HCT116 (cell line): ENCODE measurements around the gene SERPINA10. TPM values are rescaled to one million over a fixed set of nuclear protein-coding genes. Genes with fewer than 3 reads are reported as not detected.

Source experiments
- ATAC-seq: fragments of 200-7000 bp; cut with Tn5 transposase; 2 replicates; pipeline ENCODE4 v1.9.1; 2020; ENCODE audit warnings: mild to moderate bottlenecking, moderate library complexity
- BruUV-seq: library from RNA; stranded (reverse); fragments of 400-500 nt; replicated peaks from 2 replicates; lab custom pipeline; 2021; lab: Mats Ljungman, UMichigan
- CTCF ChIA-PET: fragments of 300-600 bp; sonication (Branson Sonifier 250); formaldehyde crosslinking; loops from one replicate; lab custom pipeline; 2021; ENCODE audit warnings: antibody characterized with exemption; lab: Charles Lee
- POLR2A ChIA-PET: fragments of 300-600, 350-600 bp; sonication (Branson Sonifier 250); formaldehyde crosslinking; loops from one replicate; lab custom pipeline; 2021; ENCODE audit warnings: antibody characterized with exemption; lab: Charles Lee
- RAD21 ChIA-PET, 2 experiments: fragments of 300-600 bp; sonication (Branson Sonifier 250); formaldehyde crosslinking; loops; one replicate each; lab custom pipeline; 2023; ENCODE audit warnings: low total read pairs in 2 of 2; ENCODE audit not compliant: uncharacterized antibody in 2 of 2, unreplicated experiment in 2 of 2, low non-redundant PET in 1 of 2; lab: Charles Lee
- DNase-seq: peaks from one replicate; pipeline ENCODE4 v3.0.0-alpha.2; 2010; ENCODE audit warnings: low read depth, low spot score
- H2AFZ ChIP-seq: fragments of 200-600 bp; shearing (Covaris generic), sonication (generic); 2 replicates; pipeline ENCODE4 v1.6.1; 2017; ENCODE audit warnings: low read depth, mixed run types, mixed read lengths, antibody characterized with exemption, low read length; ENCODE audit not compliant: poor library complexity, severe bottlenecking
- H3K27ac ChIP-seq: 2 replicates; pipeline ENCODE4 v1.5.1; 2012; ENCODE audit warnings: low read depth, low read length
- H3K27me3 ChIP-seq: fragments of 200-600 bp; sonication (generic); 2 replicates; pipeline ENCODE4 v1.6.1; 2016; ENCODE audit warnings: mixed run types, low read length, mixed read lengths; ENCODE audit not compliant: insufficient read depth
- H3K36me3 ChIP-seq, 2 experiments: fragments of 200-500 bp in 1 of 2; fragments of 200-600 bp in 1 of 2; sonication (Bioruptor generic) in 1 of 2; sonication (generic) in 1 of 2; 2 replicates each; pipeline versions ENCODE4 v1.5.1 to v1.6.1; 2014 to 2016; ENCODE audit warnings: low read length in 2 of 2, inconsistent platforms in 1 of 2, mixed read lengths in 1 of 2, mixed run types in 1 of 2; ENCODE audit not compliant: insufficient read depth in 2 of 2, control insufficient read depth in 1 of 2
- H3K4me1 ChIP-seq, 2 experiments: fragments of 200-600 bp in 1 of 2; sonication (generic) in 1 of 2; 2 replicates each; pipeline versions ENCODE4 v1.5.1 to v1.6.1; 2012 to 2017; ENCODE audit warnings: low read length in 2 of 2, inconsistent platforms in 1 of 2, mild to moderate bottlenecking in 1 of 2, mixed read lengths in 1 of 2, mixed run types in 1 of 2, moderate library complexity in 1 of 2; ENCODE audit not compliant: insufficient read depth in 2 of 2, control insufficient read depth in 1 of 2
- H3K4me2 ChIP-seq: fragments of 200-600 bp; sonication (generic); 2 replicates; pipeline ENCODE4 v1.6.1; 2017; ENCODE audit warnings: mixed run types, low read length, mixed read lengths
- H3K4me3 ChIP-seq, 2 experiments: fragments of 200-600 bp in 1 of 2; sonication (generic) in 1 of 2; replicated peaks in 1 of 2; 2 replicates each; pipeline ENCODE4 v1.5.1; 2011 to 2016; ENCODE audit warnings: low read length in 2 of 2, control low read depth in 1 of 2, low read depth in 1 of 2, mild to moderate bottlenecking in 1 of 2, mixed read lengths in 1 of 2, mixed run types in 1 of 2
- H3K79me2 ChIP-seq: fragments of 200-600 bp; sonication (generic); 2 replicates; pipeline ENCODE4 v1.6.1; 2017; ENCODE audit warnings: mild to moderate bottlenecking, mixed run types, low read length, moderate library complexity, mixed read lengths; ENCODE audit not compliant: insufficient read depth
- H3K9ac ChIP-seq: fragments of 200-600 bp; sonication (generic); 2 replicates; pipeline ENCODE4 v1.6.1; 2016; ENCODE audit warnings: low read length, mixed read lengths
- H3K9me2 ChIP-seq: fragments of 200-600 bp; sonication (generic), shearing (Covaris generic); 2 replicates; pipeline ENCODE4 v1.6.1; 2017; ENCODE audit warnings: mixed run types, mild to moderate bottlenecking, moderate library complexity; ENCODE audit not compliant: insufficient read depth
- H3K9me3 ChIP-seq, 2 experiments: fragments of 200-500 bp in 1 of 2; fragments of 200-600 bp in 1 of 2; sonication (Bioruptor generic) in 1 of 2; sonication (generic) in 1 of 2; 2 replicates each; pipeline ENCODE4 v1.6.1; 2014 to 2017; ENCODE audit warnings: low read length in 2 of 2, mixed read lengths in 2 of 2, inconsistent platforms in 1 of 2, low read depth in 1 of 2, mild to moderate bottlenecking in 1 of 2, mixed run types in 1 of 2, moderate library complexity in 1 of 2; ENCODE audit not compliant: control insufficient read depth in 1 of 2, insufficient read depth in 1 of 2
- H4K20me1 ChIP-seq: fragments of 200-600 bp; sonication (generic), shearing (Covaris generic); 2 replicates; pipeline ENCODE4 v1.6.1; 2017; ENCODE audit warnings: mixed run types, mild to moderate bottlenecking, moderate library complexity; ENCODE audit not compliant: insufficient read depth
- ATF3 ChIP-seq: IDR thresholded peaks from 2 replicates; pipeline ENCODE4 v1.6.1; 2012
- CTCF ChIP-seq, 3 experiments: fragments of 200-600 bp in 1 of 3; sonication (generic) in 1 of 3; IDR thresholded peaks in 2 of 3; conservative IDR thresholded peaks in 1 of 3; 2 replicates each; pipeline ENCODE4 v1.5.1; 2012 to 2017; ENCODE audit warnings: low read depth in 2 of 3, low read length in 2 of 3, antibody characterized with exemption in 1 of 3, borderline replicate concordance in 1 of 3, control low read depth in 1 of 3, mild to moderate bottlenecking in 1 of 3, mixed read lengths in 1 of 3, mixed run types in 1 of 3, moderate library complexity in 1 of 3; ENCODE audit not compliant: insufficient read depth in 1 of 3
- ELF1 ChIP-seq: IDR thresholded peaks from 2 replicates; pipeline ENCODE4 v1.6.1; 2012; ENCODE audit warnings: low read depth, borderline replicate concordance
- JUND ChIP-seq: IDR thresholded peaks from 2 replicates; pipeline ENCODE4 v1.6.1; 2012
- MAX ChIP-seq: IDR thresholded peaks from 2 replicates; pipeline ENCODE4 v1.6.1; 2012
- RAD21 ChIP-seq: IDR thresholded peaks from 2 replicates; pipeline ENCODE4 v1.6.1; 2012; ENCODE audit warnings: low read depth, mild to moderate bottlenecking
- SIN3A ChIP-seq: IDR thresholded peaks from 2 replicates; pipeline ENCODE4 v1.6.1; 2012; ENCODE audit warnings: low read depth
- SP1 ChIP-seq: IDR thresholded peaks from 2 replicates; pipeline ENCODE4 v1.6.1; 2012; ENCODE audit warnings: low read depth
- SRF ChIP-seq: IDR thresholded peaks from 2 replicates; pipeline ENCODE4 v1.6.1; 2012; ENCODE audit warnings: low read depth
- intact Hi-C: fragments of 100-400 bp; cut with micrococcal nuclease; formaldehyde crosslinking; loops from 2 replicates; pipeline ENCODE4 v1.10.0; 2022
- total RNA-seq: library from RNA; stranded (reverse); gene quantifications from one replicate; pipeline ENCODE4 v1.2.1, GENCODE V29; 2021; ENCODE audit not compliant: unreplicated experiment

The SERPINA10 gene
- total RNA-seq, 1 experiment from 2014 or later = not detected

- H3K9me3 ChIP-seq = no peaks in the 10 kb centered on the region
- CTCF ChIA-PET = no interaction called here
- H3K79me2 ChIP-seq = no peaks in the 10 kb centered on the region
- intact Hi-C loops = no loop called here
- no TSS peak for BruUV-seq
- no peaks in the 10 kb centered on the region for H4K20me1 ChIP-seq
- POLR2A ChIA-PET = no interaction called here
- RAD21 ChIA-PET = no interaction called here
- no peak within 1 kb of the TSS for H3K9ac ChIP-seq
- H3K4me3 ChIP-seq = no peak within 1 kb of the TSS
- ATAC-seq (no peak), DNase-seq (no peak)
- H3K27me3 ChIP-seq = no peaks in the 10 kb centered on the region
- no peaks in the 10 kb centered on the region for H3K4me1 ChIP-seq
- H3K4me2 ChIP-seq = no peak within 1 kb of the TSS
- H3K9me2 ChIP-seq = no peaks in the 10 kb centered on the region
- H3K36me3 ChIP-seq = no peaks in the 10 kb centered on the region
- TF ChIP-seq JUND (no peak), RAD21 (no peak), SRF (no peak), ELF1 (no peak), CTCF (IDR thresholded peaks at IDR 0.05 in 2 of 3, conservative IDR thresholded peaks at IDR 0.05 in 1 of 3; ENCODE audit: borderline replicate concordance in 1 of 3, insufficient read depth in 1 of 3, low read depth in 2 of 3, low read length in 2 of 3) (no peak), SIN3A (no peak), MAX (no peak), ATF3 (no peak), SP1 (no peak)
- no peak within 1 kb of the TSS for H3K27ac ChIP-seq
- H2AFZ ChIP-seq = no peak within 1 kb of the TSS
These were observed 29.8 kb upstream of the SERPINA10 start, which contains the start of gene SERPINA6 for GRCh38 chr14:94322648-94323570. Gene SERPINA6 (minus strand): TSS chr14:94323336. CDS start chr14:94314648, 8,688 bp downstream.
